22Rv1 (cell line): ENCODE data around the gene CAPN15.

Experiments
- CTCF ChIP-seq: fragments of 450-650 bp; IDR thresholded peaks from 2 replicates; pipeline ENCODE4 v1.5.1; 2017; ENCODE audit warnings: mild to moderate bottlenecking
- ZFX ChIP-seq: fragments of 450-650 bp; IDR thresholded peaks from 2 replicates; pipeline ENCODE4 v1.6.1; 2017; ENCODE audit warnings: antibody characterized with exemption, borderline replicate concordance

- TF ChIP-seq CTCF (no peak), ZFX (no peak)
Observed at GRCh38 chr16:496097-496886, 31.2 kb upstream of the CAPN15 start.
